Cardiac muscle cell (in vitro differentiated cells and primary cell): ENCODE measurements around the gene BPIFB1. TPM values are rescaled to one million over a fixed set of nuclear protein-coding genes. Genes with fewer than 3 reads are reported as not detected.

Experiments
- DNase-seq, 2 donors: peaks; one replicate each; pipeline versions ENCODE4 v3.0.0 to v3.0.0-alpha.2; 2010 to 2017; ENCODE audit warnings: low read depth in 1 of 2, low spot score in 1 of 2
- H3K27ac ChIP-seq: fragments of 200-600 bp; sonication (generic); 2 replicates; pipeline ENCODE4 v1.5.1; 2016
- H3K27me3 ChIP-seq: fragments of 200-600 bp; sonication (generic); 2 replicates; pipeline ENCODE4 v1.6.0; 2016; ENCODE audit warnings: control low read depth
- H3K36me3 ChIP-seq: fragments of 200-600 bp; sonication (generic); 2 replicates; pipeline ENCODE4 v1.5.1; 2016; ENCODE audit warnings: control low read depth
- H3K4me1 ChIP-seq: fragments of 200-600 bp; sonication (generic); 2 replicates; pipeline ENCODE4 v1.8.1; 2017; ENCODE audit warnings: low read depth, mild to moderate bottlenecking, mixed run types
- H3K4me3 ChIP-seq: fragments of 200-600 bp; sonication (generic); 2 replicates; pipeline ENCODE4 v1.5.1; 2016; ENCODE audit warnings: mild to moderate bottlenecking
- H3K9me3 ChIP-seq: fragments of 200-600 bp; sonication (generic); 2 replicates; pipeline ENCODE4 v1.5.1; 2017; ENCODE audit warnings: low read depth, mild to moderate bottlenecking, control low read depth
- CTCF ChIP-seq: IDR thresholded peaks from 2 replicates; pipeline ENCODE4 v1.5.1; 2012; ENCODE audit warnings: low read depth, mild to moderate bottlenecking, low read length
- polyA plus RNA-seq: library from polyadenylated mRNA; unstranded; fragments of >200 nt; fragmentation: Nextera tagmentation; extraction: Ambion mirVana; gene quantifications from 2 replicates; pipeline ENCODE4 v1.2.1, GENCODE V29; 2016
- total RNA-seq: library from RNA; depleted of rRNA; stranded (reverse); fragments of >200 nt; gene quantifications from 2 replicates; pipeline ENCODE4 v1.2.3, GENCODE V29; 2016

Gene BPIFB1
- total and polyA plus RNA-seq, 2 experiments from 2014 or later: not detected

GRCh38 chr20:33336375-33336774, 53.4 kb downstream of the BPIFB1 start:
- no peaks in the 10 kb centered on the region for H3K27me3 ChIP-seq
- TF ChIP-seq CTCF: no peak

GRCh38 chr20:33337119-33337518, 54.1 kb downstream of the BPIFB1 start:
- H3K9me3 ChIP-seq: no peaks in the 10 kb centered on the region
- no peaks in the 10 kb centered on the region for H3K27me3 ChIP-seq
- no peak for DNase-seq
- no peak overlapping the region for H3K4me3 ChIP-seq
- no peaks in the 10 kb centered on the region for H3K4me1 ChIP-seq
- no peaks in the 10 kb centered on the region for H3K36me3 ChIP-seq
- no peak for TF ChIP-seq CTCF
- H3K27ac ChIP-seq: no peak overlapping the region

More at GRCh38 chr20:33336375-33336774, 53.4 kb downstream of the BPIFB1 start:
- Histone ChIP-seq H3K27ac (no peak overlapping the region), H3K9me3 (no peaks in the 10 kb centered on the region), H3K4me3 (no peak overlapping the region), H3K4me1 (no peaks in the 10 kb centered on the region), H3K36me3 (no peaks in the 10 kb centered on the region)
- DNase-seq: no peak

- no peak for DNase-seq
- Histone ChIP-seq H3K27ac (no peak overlapping the region), H3K9me3 (no peaks in the 10 kb centered on the region), H3K4me3 (no peak overlapping the region), H3K4me1 (no peaks in the 10 kb centered on the region), H3K27me3 (no peaks in the 10 kb centered on the region), H3K36me3 (no peaks in the 10 kb centered on the region)
- no peak for TF ChIP-seq CTCF
Observed at GRCh38 chr20:33337531-33338165, 54.6 kb downstream of the BPIFB1 start.

GRCh38 chr20:33338467-33339258, 55.6 kb downstream of the BPIFB1 start:
- Histone ChIP-seq H3K36me3 (no peaks in the 10 kb centered on the region), H3K9me3 (no peaks in the 10 kb centered on the region), H3K4me3 (no peak overlapping the region), H3K27ac (no peak overlapping the region), H3K27me3 (no peaks in the 10 kb centered on the region), H3K4me1 (no peaks in the 10 kb centered on the region)
- no peak for DNase-seq
- no peak for TF ChIP-seq CTCF

- Histone ChIP-seq H3K27ac (no peak overlapping the region), H3K9me3 (no peaks in the 10 kb centered on the region), H3K4me1 (no peaks in the 10 kb centered on the region), H3K4me3 (no peak overlapping the region), H3K27me3 (no peaks in the 10 kb centered on the region), H3K36me3 (no peaks in the 10 kb centered on the region)
- no peak for DNase-seq
- TF ChIP-seq CTCF: no peak
Observed at GRCh38 chr20:33339515-33340058, 56.6 kb downstream of the BPIFB1 start.
